ENCODE measurements around the gene SPINK7.
"Not testable (repeated sequence)": the region's sequence is repeated elsewhere in the genome, so short reads cannot be mapped to it uniquely, and the experiment has no call there.

Gene SPINK7

GRCh38 chr5:148312153-148312552 is at the start of gene SPINK7:
SPINK7 (plus strand) TSS chr5:148312423; CDS start chr5:148312484, 61 bp downstream.
- DNase-seq (ENCODE audit: low spot score): no peak

GRCh38 chr5:148267962-148268361 is 44.3 kb upstream of the SPINK7 start:
- DNase-seq (ENCODE audit: low spot score): no peak

GRCh38 chr5:148268566-148268965 is 43.7 kb upstream of the SPINK7 start, which contains the start of gene SPINK13:
SPINK13 (plus strand) TSS chr5:148268794; CDS start chr5:148270073, 1,279 bp downstream.
- no peak for DNase-seq (ENCODE audit: low spot score)

- not testable (repeated sequence) for DNase-seq (ENCODE audit: low spot score)
These were observed 37.1 kb upstream of the SPINK7 start for GRCh38 chr5:148275129-148275528.

GRCh38 chr5:148280893-148281292 is 31.3 kb upstream of the SPINK7 start:
- DNase-seq (ENCODE audit: low spot score): not testable (repeated sequence)

- DNase-seq (ENCODE audit: low spot score): not testable (repeated sequence)
These were observed 30.9 kb upstream of the SPINK7 start for GRCh38 chr5:148281336-148281735.

GRCh38 chr5:148290271-148291195 is 21.7 kb upstream of the SPINK7 start:
- no peak for DNase-seq (ENCODE audit: low spot score)

GRCh38 chr5:148297731-148298130 is 14.5 kb upstream of the SPINK7 start:
- DNase-seq (ENCODE audit: low spot score): no peak

- no peak for DNase-seq (ENCODE audit: low spot score)
These were observed 5.8 kb upstream of the SPINK7 start for GRCh38 chr5:148306446-148306845.

- DNase-seq (ENCODE audit: low spot score): no peak
These were observed 3.2 kb upstream of the SPINK7 start for GRCh38 chr5:148309019-148309418.

- no peak for DNase-seq (ENCODE audit: low spot score)
These were observed 2.5 kb upstream of the SPINK7 start for GRCh38 chr5:148309746-148310145.

- no peak for DNase-seq (ENCODE audit: low spot score)
These were observed 739 bp upstream of the SPINK7 start for GRCh38 chr5:148311484-148311883.

GRCh38 chr5:148314187-148314586 is 2.0 kb downstream of the SPINK7 start:
- DNase-seq (ENCODE audit: low spot score): no peak

- no peak for DNase-seq (ENCODE audit: low spot score)
These were observed 2.5 kb downstream of the SPINK7 start for GRCh38 chr5:148314731-148315130.

GRCh38 chr5:148320011-148320963 is 8.1 kb downstream of the SPINK7 start:
- not testable (repeated sequence) for DNase-seq (ENCODE audit: low spot score)

GRCh38 chr5:148333262-148333849 is 21.1 kb downstream of the SPINK7 start:
- no peak for DNase-seq (ENCODE audit: low spot score)

GRCh38 chr5:148335259-148335658 is 23.0 kb downstream of the SPINK7 start, which contains the start of gene SPINK9:
SPINK9 (plus strand) TSS chr5:148335559; CDS start chr5:148335614, 55 bp downstream.
- no peak for DNase-seq (ENCODE audit: low spot score)

GRCh38 chr5:148336704-148337435 is 24.6 kb downstream of the SPINK7 start:
- no peak for DNase-seq (ENCODE audit: low spot score)

GRCh38 chr5:148342371-148343045 is 30.3 kb downstream of the SPINK7 start:
- DNase-seq (ENCODE audit: low spot score): no peak

GRCh38 chr5:148343046-148343407 is 30.8 kb downstream of the SPINK7 start:
- no peak for DNase-seq (ENCODE audit: low spot score)

Measured in AG08395 (cell line).